GM12878 (cell line): ENCODE measurements around the gene SCYGR3. TPM values are rescaled to one million over a fixed set of nuclear protein-coding genes. Genes with fewer than 3 reads are reported as not detected.

Experiments used
- ATAC-seq: fragments of 200-7000 bp; cut with Tn5 transposase; 3 replicates; pipeline ENCODE4 v1.9.1; 2020; ENCODE audit warnings: mild to moderate bottlenecking, moderate library complexity
- BruUV-seq: library from RNA; stranded (reverse); fragments of 400-500 nt; replicated peaks from 2 replicates; lab custom pipeline; 2021; lab: Mats Ljungman, UMichigan
- CTCF ChIA-PET: fragments of 300-600 bp; sonication (Branson Sonifier 250); formaldehyde crosslinking; extraction: SDS; loops from one replicate; lab custom pipeline; 2021; ENCODE audit warnings: inconsistent platforms; lab: Yijun Ruan, JAX
- POLR2A ChIA-PET: fragments of 350-600 bp; formaldehyde crosslinking; extraction: SDS; loops from one replicate; lab custom pipeline; 2021; ENCODE audit warnings: inconsistent platforms; lab: Charles Lee
- RAD21 ChIA-PET: fragments of 300-600 bp; sonication (Branson Sonifier 250); formaldehyde crosslinking; loops from one replicate; lab custom pipeline; 2023; ENCODE audit warnings: antibody characterized with exemption; ENCODE audit not compliant: unreplicated experiment; lab: Charles Lee
- SMC1A ChIA-PET: fragments of 300-600 bp; sonication (Branson Sonifier 250); formaldehyde crosslinking; loops from one replicate; lab custom pipeline; 2023; ENCODE audit not compliant: unreplicated experiment, uncharacterized antibody; lab: Charles Lee
- DNase-seq: peaks from one replicate; pipeline ENCODE4 v3.0.0-alpha.2; 2011; ENCODE audit warnings: low read depth, low spot score
- FAIRE-seq: peaks from 3 replicates; lab custom pipeline; 2011; peaks lifted over from hg19 to GRCh38; lab: Jason Lieb, UNC
- H2AFZ ChIP-seq: 2 replicates; pipeline ENCODE4 v1.6.0; 2011; ENCODE audit warnings: low read depth, low read length, control low read depth; ENCODE audit not compliant: control insufficient read depth
- H3K27ac ChIP-seq: 2 replicates; pipeline ENCODE4 v1.5.1; 2011; ENCODE audit warnings: control low read depth; ENCODE audit not compliant: control insufficient read depth, insufficient read depth
- H3K27me3 ChIP-seq, 2 experiments: replicated peaks in 1 of 2; 2 replicates each; pipeline versions ENCODE4 v1.6.0 to v1.6.1; 2011; ENCODE audit warnings: low read length in 1 of 2; ENCODE audit not compliant: control insufficient read depth in 2 of 2, insufficient read depth in 2 of 2
- H3K36me3 ChIP-seq, 2 experiments: 2 replicates each; pipeline ENCODE4 v1.5.1; 2011; ENCODE audit warnings: low read length in 1 of 2; ENCODE audit not compliant: control insufficient read depth in 2 of 2, insufficient read depth in 2 of 2
- H3K4me1 ChIP-seq: 2 replicates; pipeline ENCODE4 v1.6.1; 2011; ENCODE audit warnings: mild to moderate bottlenecking, low read length, moderate library complexity, mixed read lengths; ENCODE audit not compliant: control insufficient read depth, insufficient read depth
- H3K4me2 ChIP-seq: 2 replicates; pipeline ENCODE4 v1.6.0; 2011; ENCODE audit warnings: control low read depth; ENCODE audit not compliant: control insufficient read depth, insufficient read depth
- H3K4me3 ChIP-seq: fragments of 200-600 bp; sonication (generic); 2 replicates; pipeline ENCODE4 v1.5.1; 2016
- H3K79me2 ChIP-seq: 2 replicates; pipeline ENCODE4 v1.6.0; 2011; ENCODE audit warnings: low read length; ENCODE audit not compliant: control insufficient read depth, insufficient read depth
- H3K9ac ChIP-seq: 2 replicates; pipeline ENCODE4 v1.8.0; 2011; ENCODE audit warnings: low read length, control low read depth, mixed read lengths; ENCODE audit not compliant: control insufficient read depth, insufficient read depth
- H3K9me3 ChIP-seq: replicated peaks from 3 replicates; pipeline ENCODE4 v1.5.1; 2011; ENCODE audit warnings: mild to moderate bottlenecking, low read length; ENCODE audit not compliant: control insufficient read depth, insufficient read depth
- H4K20me1 ChIP-seq: 2 replicates; pipeline ENCODE4 v1.6.0; 2011; ENCODE audit not compliant: control insufficient read depth, insufficient read depth
- ASH2L ChIP-seq: fragments of 300-600, 200-600 bp; sonication (generic); IDR thresholded peaks from 2 replicates; pipeline ENCODE4 v1.6.1; 2017; ENCODE audit warnings: low read depth, mild to moderate bottlenecking, borderline replicate concordance
- BRCA1 ChIP-seq: IDR thresholded peaks from 2 replicates; pipeline ENCODE4 v1.6.1; 2011; ENCODE audit warnings: low read depth, low read length, improper control_type of control experiment
- CBFB ChIP-seq: IDR thresholded peaks from 2 replicates; pipeline ENCODE4 v1.6.1; 2016; ENCODE audit warnings: antibody characterized with exemption, low read depth
- CBX3 ChIP-seq: fragments of 200-600 bp; sonication (generic); IDR thresholded peaks from 2 replicates; pipeline ENCODE4 v1.6.1; 2016; ENCODE audit warnings: low read depth, borderline replicate concordance
- CREB1 ChIP-seq: IDR thresholded peaks from 2 replicates; pipeline ENCODE4 v1.6.1; 2012; ENCODE audit warnings: low read depth, mild to moderate bottlenecking, inconsistent platforms
- MYC ChIP-seq: IDR thresholded peaks from 2 replicates; pipeline ENCODE4 v1.6.1; 2011; ENCODE audit warnings: mild to moderate bottlenecking, low read length, moderate library complexity, inconsistent platforms; ENCODE audit not compliant: insufficient read depth, insufficient replicate concordance, insufficient read length, severe bottlenecking
- PAX8 ChIP-seq: fragments of 450-650 bp; IDR thresholded peaks from 2 replicates; pipeline ENCODE4 v1.6.1; 2017; ENCODE audit warnings: mild to moderate bottlenecking, moderate library complexity
- SREBF1 ChIP-seq: IDR thresholded peaks from 2 replicates; pipeline ENCODE4 v1.6.1; 2012; ENCODE audit warnings: mild to moderate bottlenecking, low read length
- SRF ChIP-seq, 2 experiments: IDR thresholded peaks; 2 replicates each; pipeline ENCODE4 v1.6.1; 2011; ENCODE audit warnings: low read depth in 2 of 2, low read length in 2 of 2, mild to moderate bottlenecking in 1 of 2, moderate library complexity in 1 of 2
- SUZ12 ChIP-seq: fragments of 200-600 bp; sonication (generic); IDR thresholded peaks from one replicate; pipeline ENCODE4 v1.6.1; 2018; ENCODE audit warnings: antibody characterized with exemption, mild to moderate bottlenecking; ENCODE audit not compliant: unreplicated experiment
- YY1 ChIP-seq: IDR thresholded peaks from 2 replicates; pipeline ENCODE4 v1.6.1; 2011; ENCODE audit warnings: low read depth, mild to moderate bottlenecking, low read length
- ZBED1 ChIP-seq: IDR thresholded peaks from 2 replicates; pipeline ENCODE4 v1.6.1; 2016; ENCODE audit warnings: borderline replicate concordance
- ZNF274 ChIP-seq: IDR thresholded peaks from one replicate; pipeline ENCODE4 v1.8.0; 2011; ENCODE audit not compliant: insufficient read length, insufficient read depth
- ZNF622 ChIP-seq: fragments of 450-650 bp; IDR thresholded peaks from 2 replicates; pipeline ENCODE4 v1.6.1; 2017; ENCODE audit warnings: mild to moderate bottlenecking, inconsistent platforms
- WGBS: methylation state at CpG from one replicate; pipeline ENCODE4 v1.1.6; 2016; ENCODE audit warnings: low lambda C conversion rate; ENCODE audit not compliant: insufficient replicate concordance, insufficient coverage; ENCODE audit errors: missing lambda C conversion rate; 5-methylcytosine and 5-hydroxymethylcytosine counted together
- in situ Hi-C: fragments of 300-500 bp; cut with MboI; formaldehyde crosslinking; loops from 9 replicates; pipeline ENCODE4 v1.14.3; 2018; ENCODE audit warnings: mixed read lengths
- intact Hi-C: fragments of 100-400 bp; cut with micrococcal nuclease; formaldehyde crosslinking; loops from one replicate; pipeline ENCODE4 v1.14.2; 2022; ENCODE audit not compliant: unreplicated experiment
- polyA plus RNA-seq, 11 experiments: library from polyadenylated mRNA; depleted of rRNA in 4 of 11; unstranded in 6 of 11; stranded (reverse) in 5 of 11; fragments of >200 nt; fragmentation: Nextera tagmentation in 4 of 11; fragmentation: Illumina TruSeq in 1 of 11; extraction: Ambion mirVana in 4 of 11; extraction: Trizol in 1 of 11; gene quantifications; 1 replicate in 1 of 11; 2 replicates in 10 of 11; pipeline versions ENCODE4 v1.2.1 to v1.2.3, GENCODE V29; 2011 to 2016; ENCODE audit warnings: inconsistent platforms in 2 of 11, missing spikeins in 2 of 11, low read depth in 1 of 11
- total RNA-seq, 4 experiments: library from RNA; depleted of rRNA in 3 of 4; stranded (reverse); fragments of >200 nt in 3 of 4; fragmentation: Illumina TruSeq in 1 of 4; extraction: Trizol in 1 of 4; gene quantifications; 2 replicates each; pipeline versions ENCODE4 v1.2.1 to v1.2.3, GENCODE V29; 2013 to 2021
- TF ChIP-seq, protein P1 (sequence below): fragments of 450-650 bp; IDR thresholded peaks from 2 replicates; pipeline ENCODE4 v1.6.1; 2017; ENCODE audit warnings: mild to moderate bottlenecking, moderate library complexity

The SCYGR3 gene
- total and polyA plus RNA-seq, 10 of the 15 experiments (the other 5 are each of a cell fraction or from before 2014, with no cell fraction given): not detected

DNA sequence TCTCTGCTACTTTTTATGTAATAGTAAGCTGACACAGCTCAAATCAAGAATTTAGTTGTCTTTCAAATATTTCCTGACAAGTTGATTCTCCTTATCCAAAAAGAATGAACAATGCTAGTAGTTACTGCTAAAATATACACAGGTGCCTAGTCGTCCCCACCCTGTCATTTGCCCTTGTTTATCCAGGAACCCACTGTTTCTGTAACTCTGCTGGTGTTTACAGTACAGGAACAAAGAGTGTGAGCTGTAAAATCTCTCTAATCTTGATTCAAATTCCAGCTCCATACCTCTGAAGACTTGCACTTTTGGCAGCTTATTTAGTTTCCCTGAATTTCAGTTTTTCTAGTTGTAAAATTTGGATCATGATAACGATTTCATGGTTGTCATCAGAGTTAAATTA lies 37.1 kb downstream of the SCYGR3 start:
- TF ChIP-seq SREBF1 (no peak), ZNF274 (no peak)

DNA sequence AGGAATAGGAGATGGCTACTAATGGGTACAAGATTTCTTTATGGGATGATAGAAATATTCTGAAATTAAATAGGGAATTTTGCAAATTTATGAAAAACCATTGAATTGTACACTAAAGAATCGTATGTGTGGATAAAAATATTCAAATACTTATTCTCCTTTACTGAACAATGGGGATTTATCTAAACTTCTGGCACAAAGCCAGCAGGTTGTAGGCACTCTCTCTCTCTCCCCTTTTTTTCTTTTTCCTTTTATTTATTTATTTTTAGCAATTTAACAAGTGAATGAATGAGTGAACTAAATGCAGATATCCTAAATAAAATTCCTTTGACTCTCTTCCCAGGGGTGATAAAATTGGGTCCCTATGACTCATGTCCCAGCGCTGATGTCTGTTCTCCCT lies 37.8 kb downstream of the SCYGR3 start:
- Histone ChIP-seq H3K4me2 (no peak overlapping the region), H3K27ac (no peak overlapping the region), H3K36me3 (no peaks in the 10 kb centered on the region), H3K79me2 (no peaks in the 10 kb centered on the region), H4K20me1 (no peaks in the 10 kb centered on the region), H2AFZ (no peak overlapping the region), H3K9me3 (no peaks in the 10 kb centered on the region), H3K4me3 (no peak overlapping the region), H3K27me3 (no peaks in the 10 kb centered on the region), H3K4me1 (no peaks in the 10 kb centered on the region), H3K9ac (no peak overlapping the region)
- BruUV-seq: no TSS peak
- intact Hi-C loops: no loop called here
- ChIA-PET CTCF (no interaction called here), RAD21 (no interaction called here), SMC1A (interaction anchor here (1.9 kb wide), 1 partner anchor 171 kb away, joined by 8 read pairs; no protein-coding TSS in a partner anchor), POLR2A (interaction anchor here (0.5 kb wide), 1 partner anchor 100 kb away, joined by 3 read pairs; no protein-coding TSS in a partner anchor)
- whole genome bisulfite sequencing: 34% methylated on average over 2 of the region's 2 CpGs
- DNase-seq: no peak
- no peak for FAIRE-seq
- in situ Hi-C loops: no loop called here
- no peak for TF ChIP-seq SRF (IDR thresholded peaks at IDR 0.05; ENCODE audit: low read depth in 2 of 2, low read length in 2 of 2)
- TF ChIP-seq, protein P1, sequence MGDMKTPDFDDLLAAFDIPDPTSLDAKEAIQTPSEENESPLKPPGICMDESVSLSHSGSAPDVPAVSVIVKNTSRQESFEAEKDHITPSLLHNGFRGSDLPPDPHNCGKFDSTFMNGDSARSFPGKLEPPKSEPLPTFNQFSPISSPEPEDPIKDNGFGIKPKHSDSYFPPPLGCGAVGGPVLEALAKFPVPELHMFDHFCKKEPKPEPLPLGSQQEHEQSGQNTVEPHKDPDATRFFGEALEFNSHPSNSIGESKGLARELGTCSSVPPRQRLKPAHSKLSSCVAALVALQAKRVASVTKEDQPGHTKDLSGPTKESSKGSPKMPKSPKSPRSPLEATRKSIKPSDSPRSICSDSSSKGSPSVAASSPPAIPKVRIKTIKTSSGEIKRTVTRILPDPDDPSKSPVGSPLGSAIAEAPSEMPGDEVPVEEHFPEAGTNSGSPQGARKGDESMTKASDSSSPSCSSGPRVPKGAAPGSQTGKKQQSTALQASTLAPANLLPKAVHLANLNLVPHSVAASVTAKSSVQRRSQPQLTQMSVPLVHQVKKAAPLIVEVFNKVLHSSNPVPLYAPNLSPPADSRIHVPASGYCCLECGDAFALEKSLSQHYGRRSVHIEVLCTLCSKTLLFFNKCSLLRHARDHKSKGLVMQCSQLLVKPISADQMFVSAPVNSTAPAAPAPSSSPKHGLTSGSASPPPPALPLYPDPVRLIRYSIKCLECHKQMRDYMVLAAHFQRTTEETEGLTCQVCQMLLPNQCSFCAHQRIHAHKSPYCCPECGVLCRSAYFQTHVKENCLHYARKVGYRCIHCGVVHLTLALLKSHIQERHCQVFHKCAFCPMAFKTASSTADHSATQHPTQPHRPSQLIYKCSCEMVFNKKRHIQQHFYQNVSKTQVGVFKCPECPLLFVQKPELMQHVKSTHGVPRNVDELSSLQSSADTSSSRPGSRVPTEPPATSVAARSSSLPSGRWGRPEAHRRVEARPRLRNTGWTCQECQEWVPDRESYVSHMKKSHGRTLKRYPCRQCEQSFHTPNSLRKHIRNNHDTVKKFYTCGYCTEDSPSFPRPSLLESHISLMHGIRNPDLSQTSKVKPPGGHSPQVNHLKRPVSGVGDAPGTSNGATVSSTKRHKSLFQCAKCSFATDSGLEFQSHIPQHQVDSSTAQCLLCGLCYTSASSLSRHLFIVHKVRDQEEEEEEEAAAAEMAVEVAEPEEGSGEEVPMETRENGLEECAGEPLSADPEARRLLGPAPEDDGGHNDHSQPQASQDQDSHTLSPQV: no peak
- TF ChIP-seq ZBED1: no peak
- TF ChIP-seq CBFB: no peak
- TF ChIP-seq ASH2L: no peak
- no peak for TF ChIP-seq YY1
- TF ChIP-seq SUZ12: no peak
- no peak for TF ChIP-seq CBX3
- TF ChIP-seq BRCA1: no peak
- TF ChIP-seq PAX8: no peak
- TF ChIP-seq CREB1: no peak
- TF ChIP-seq ZNF622: no peak
- no peak for TF ChIP-seq MYC
- no peak for ATAC-seq

More for the DNA sequence above, 37.1 kb downstream of the SCYGR3 start:
- no peak overlapping the region for H3K9ac ChIP-seq
- FAIRE-seq (no peak), DNase-seq (no peak), ATAC-seq (no peak)
- intact Hi-C loops: no loop called here
- ChIA-PET CTCF (interaction anchor here (1.0 to 2.2 kb wide), 5 partner anchors 32 to 188 kb away, joined by 3 to 11 read pairs (median 4); no protein-coding TSS in a partner anchor), RAD21 (interaction anchor here (1.2 kb wide), 1 partner anchor 100 kb away, joined by 3 read pairs; no protein-coding TSS in a partner anchor), SMC1A (interaction anchor here (1.6 to 1.9 kb wide), 3 partner anchors 103 to 172 kb away, joined by 6 to 8 read pairs (median 7); no protein-coding TSS in a partner anchor), POLR2A (interaction anchor here (0.5 kb wide), 1 partner anchor 101 kb away, joined by 3 read pairs; no protein-coding TSS in a partner anchor)
- in situ Hi-C loops: no loop called here
- no peaks in the 10 kb centered on the region for H3K36me3 ChIP-seq
- H4K20me1 ChIP-seq: no peaks in the 10 kb centered on the region
- no peak overlapping the region for H2AFZ ChIP-seq
- H3K4me3 ChIP-seq: no peak overlapping the region
- H3K27me3 ChIP-seq: no peaks in the 10 kb centered on the region
- BruUV-seq: no TSS peak
- no peak overlapping the region for H3K4me2 ChIP-seq
- no peaks in the 10 kb centered on the region for H3K79me2 ChIP-seq
- no peaks in the 10 kb centered on the region for H3K4me1 ChIP-seq
- H3K27ac ChIP-seq: no peak overlapping the region
- H3K9me3 ChIP-seq: peaks cover 3% of the 10 kb centered on the region; the same call in 2 of the 3 replicates
- 3% methylated on average over 2 of the region's 2 CpGs for WGBS
